Fibroblast of the aortic adventitia (primary cell): ENCODE measurements around the gene TPM2. TPM values are rescaled to one million over a fixed set of nuclear protein-coding genes. Genes with fewer than 3 reads are reported as not detected.
"Not testable (repeated sequence)": the region's sequence is repeated elsewhere in the genome, so short reads cannot be mapped to it uniquely, and the experiment has no call there.

Experiments
- DNase-seq: peaks from one replicate; pipeline ENCODE4 v3.0.0-alpha.2; 2010; ENCODE audit warnings: low read depth
- H3K4me3 ChIP-seq: 2 replicates; pipeline ENCODE4 v1.5.1; 2011; ENCODE audit warnings: low read depth, mild to moderate bottlenecking, control low read depth, low read length, moderate library complexity
- small RNA-seq: library from RNA; depleted of rRNA; stranded (forward); fragments of <200 nt; gene quantifications from one replicate; pipeline ENCODE3, GENCODE V24; 2012
- total RNA-seq: library from RNA; depleted of rRNA; stranded (reverse); fragments of >200 nt; gene quantifications from 2 replicates; pipeline ENCODE4 v1.2.3, GENCODE V29; 2012; ENCODE audit warnings: low replicate concordance
- TF ChIP-seq, protein P1 (sequence below): IDR thresholded peaks from 2 replicates; pipeline ENCODE4 v1.5.1; 2011; ENCODE audit warnings: mild to moderate bottlenecking, low read length, control low read depth, inconsistent platforms; ENCODE audit not compliant: insufficient read depth

Gene TPM2
- total RNA-seq, 1 donor: 484 TPM

DNA sequence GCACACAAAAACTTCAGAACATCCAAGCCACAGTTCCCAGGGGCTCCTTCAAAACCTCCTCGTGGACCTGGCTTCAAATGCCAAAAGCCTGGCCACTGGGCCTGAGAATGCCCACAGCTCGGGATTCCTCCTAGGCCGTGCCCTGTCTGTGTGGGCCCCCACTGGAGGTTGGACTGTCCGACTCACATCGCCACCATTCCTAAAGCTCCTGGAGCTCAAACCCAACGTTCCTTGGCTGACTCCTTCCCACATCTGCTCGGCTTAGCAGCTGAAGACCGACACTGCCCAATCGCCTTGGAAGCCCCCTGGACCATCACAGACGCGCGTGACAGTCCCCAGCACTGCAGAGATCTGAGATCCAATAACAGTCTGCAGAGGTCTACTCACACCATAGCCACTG, 46.7 kb downstream of the TPM2 start:
- TF ChIP-seq, protein P1, sequence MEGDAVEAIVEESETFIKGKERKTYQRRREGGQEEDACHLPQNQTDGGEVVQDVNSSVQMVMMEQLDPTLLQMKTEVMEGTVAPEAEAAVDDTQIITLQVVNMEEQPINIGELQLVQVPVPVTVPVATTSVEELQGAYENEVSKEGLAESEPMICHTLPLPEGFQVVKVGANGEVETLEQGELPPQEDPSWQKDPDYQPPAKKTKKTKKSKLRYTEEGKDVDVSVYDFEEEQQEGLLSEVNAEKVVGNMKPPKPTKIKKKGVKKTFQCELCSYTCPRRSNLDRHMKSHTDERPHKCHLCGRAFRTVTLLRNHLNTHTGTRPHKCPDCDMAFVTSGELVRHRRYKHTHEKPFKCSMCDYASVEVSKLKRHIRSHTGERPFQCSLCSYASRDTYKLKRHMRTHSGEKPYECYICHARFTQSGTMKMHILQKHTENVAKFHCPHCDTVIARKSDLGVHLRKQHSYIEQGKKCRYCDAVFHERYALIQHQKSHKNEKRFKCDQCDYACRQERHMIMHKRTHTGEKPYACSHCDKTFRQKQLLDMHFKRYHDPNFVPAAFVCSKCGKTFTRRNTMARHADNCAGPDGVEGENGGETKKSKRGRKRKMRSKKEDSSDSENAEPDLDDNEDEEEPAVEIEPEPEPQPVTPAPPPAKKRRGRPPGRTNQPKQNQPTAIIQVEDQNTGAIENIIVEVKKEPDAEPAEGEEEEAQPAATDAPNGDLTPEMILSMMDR: no peak
- no peak for DNase-seq
- H3K4me3 ChIP-seq: no peak overlapping the region

DNA sequence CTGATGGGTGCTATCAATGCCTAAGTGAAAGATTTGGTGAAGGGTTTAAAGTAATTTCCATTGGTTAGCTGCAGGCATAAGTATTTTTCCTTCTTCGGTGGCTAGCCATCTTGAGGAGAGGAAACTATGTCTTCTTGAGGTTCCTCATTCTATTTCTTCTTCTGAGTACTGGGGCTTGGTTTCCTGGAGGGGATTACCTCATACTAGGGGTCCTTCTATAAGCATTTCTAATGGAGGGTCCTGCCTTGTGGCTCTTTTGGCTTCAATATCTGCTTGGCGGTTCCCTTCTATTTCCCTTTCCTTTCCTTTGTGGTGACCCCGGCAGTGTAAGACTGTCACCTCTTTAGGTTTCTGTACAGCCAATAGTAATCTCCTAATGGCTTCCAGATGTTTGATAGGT, 48.2 kb downstream of the TPM2 start:
- DNase-seq: not testable (repeated sequence)

DNA sequence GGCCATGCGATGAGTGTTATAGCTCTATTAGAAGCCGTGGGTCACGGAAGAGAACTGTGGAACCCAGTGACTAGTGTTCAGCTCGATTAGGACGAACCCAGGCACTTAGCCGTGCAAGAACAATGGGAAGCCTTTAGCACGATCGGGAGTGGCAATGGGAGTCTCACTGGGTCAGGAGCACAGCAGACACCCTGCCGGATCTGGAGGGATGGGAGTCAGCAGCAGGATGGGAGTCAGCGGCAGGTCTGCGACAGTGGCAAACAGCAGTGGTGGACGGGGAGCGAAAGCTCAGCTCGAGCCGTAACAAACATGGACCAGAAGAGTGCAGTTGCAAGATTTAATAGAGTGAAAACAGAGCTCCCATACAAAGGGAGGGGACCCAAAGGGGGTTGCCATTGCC, 49.3 kb downstream of the TPM2 start:
- not testable (repeated sequence) for H3K4me3 ChIP-seq

More for the DNA sequence above, 48.2 kb downstream of the TPM2 start:
- H3K4me3 ChIP-seq: not testable (repeated sequence)

DNA sequence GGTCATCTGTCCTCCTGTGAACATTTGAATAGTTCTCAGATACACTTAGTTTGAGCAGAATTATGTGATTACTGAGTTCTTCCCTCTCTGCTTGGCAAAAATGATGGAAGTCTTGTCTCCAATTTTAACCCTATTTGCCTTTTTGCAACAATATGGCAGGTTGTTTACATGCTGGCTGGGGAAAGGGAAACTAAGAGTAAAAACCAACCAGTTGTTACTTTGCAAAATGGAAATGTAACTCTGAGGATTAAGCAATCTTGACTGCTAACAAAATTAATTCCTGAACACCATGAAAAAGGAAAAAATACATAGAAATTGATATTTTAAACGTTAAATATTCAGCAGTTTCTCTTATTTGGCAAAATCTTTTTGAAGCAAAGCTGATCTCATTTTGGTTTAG, 50.1 kb downstream of the TPM2 start:
- TF ChIP-seq, protein P1: no peak
- no peak overlapping the region for H3K4me3 ChIP-seq
- DNase-seq: no peak

More for the DNA sequence above, 49.3 kb downstream of the TPM2 start:
- DNase-seq: not testable (repeated sequence)

DNA sequence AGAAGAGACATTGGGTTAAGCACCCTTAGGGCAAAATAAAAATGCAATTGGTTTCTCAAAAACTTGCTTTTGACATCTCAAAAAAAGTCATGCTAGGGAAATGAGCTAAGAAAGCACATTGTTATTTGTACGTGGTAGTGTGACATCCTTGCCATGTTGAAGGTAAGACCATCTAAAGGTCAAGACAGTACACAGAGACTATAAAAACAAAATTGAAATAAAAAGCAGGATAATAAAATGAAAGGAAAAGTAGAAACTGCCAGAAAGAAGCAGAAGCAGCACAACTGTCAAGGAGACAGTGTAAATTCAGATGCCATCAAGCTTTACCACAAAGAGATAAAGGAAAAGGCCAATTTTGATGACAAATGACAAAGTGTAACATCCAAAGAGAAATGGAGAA, 50.5 kb downstream of the TPM2 start:
- DNase-seq, H3K4me3 ChIP-seq: not testable (repeated sequence)

DNA sequence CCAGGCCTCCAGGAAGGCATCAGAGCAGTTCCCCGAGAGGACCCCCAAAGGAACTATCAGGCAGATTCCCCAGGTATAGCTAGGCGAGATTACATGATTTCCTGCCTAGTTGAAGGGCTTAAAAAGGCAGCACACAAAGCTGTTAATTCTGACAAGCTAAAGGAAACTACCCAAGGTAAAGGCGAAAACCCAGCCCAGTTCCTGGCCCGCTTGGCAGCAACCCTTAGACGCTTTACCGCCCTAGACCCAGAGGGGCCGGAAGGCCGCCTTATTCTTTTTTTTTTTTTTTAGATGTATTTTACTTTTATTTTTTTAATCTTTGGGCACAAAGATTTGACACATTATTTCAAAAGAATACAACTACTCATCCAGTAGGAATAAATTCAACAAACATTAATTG, 51.0 kb downstream of the TPM2 start:
- not testable (repeated sequence) for DNase-seq, H3K4me3 ChIP-seq

DNA sequence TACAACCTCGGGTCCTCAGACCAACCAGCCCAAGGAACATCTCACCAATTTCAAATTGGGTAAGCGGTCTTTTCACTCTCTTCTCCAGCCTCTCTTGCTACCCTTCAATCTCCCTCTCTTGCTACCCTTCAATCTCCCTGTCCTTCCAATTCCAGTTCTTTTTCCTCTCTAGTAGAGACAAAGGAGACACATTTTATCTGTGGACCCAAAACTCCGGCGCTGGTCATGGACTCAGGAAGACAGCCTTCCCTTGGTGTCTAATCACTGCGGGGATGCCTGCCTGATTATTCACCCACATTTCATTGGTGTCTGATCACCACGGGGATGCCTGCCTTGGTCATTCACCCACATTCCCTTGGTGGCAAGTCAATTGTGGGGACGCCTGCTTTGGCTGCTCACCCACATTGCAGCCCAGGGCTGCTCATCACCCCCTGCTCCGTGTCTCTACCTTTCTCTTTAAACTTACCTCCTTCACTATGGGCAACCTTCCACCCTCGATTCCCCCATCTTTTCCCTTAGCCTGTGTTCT, 52.2 kb downstream of the TPM2 start:
- DNase-seq: not testable (repeated sequence)

DNA sequence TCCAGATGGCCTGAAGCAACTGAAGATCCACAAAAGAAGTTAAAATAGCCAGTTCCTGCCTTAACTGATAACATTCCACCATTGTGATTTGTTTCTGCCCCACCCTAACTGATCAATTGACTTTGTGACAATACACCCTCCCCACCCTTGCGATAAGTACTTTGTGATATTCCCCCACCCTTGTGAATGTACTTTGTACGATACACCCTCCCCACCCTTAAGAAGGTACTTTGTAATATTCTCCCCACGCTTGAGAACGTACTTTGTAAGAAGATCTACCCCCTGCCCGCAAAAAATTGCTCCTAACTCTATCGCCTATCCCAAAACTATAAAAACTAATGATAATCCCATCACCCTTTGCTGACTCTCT, 52.9 kb downstream of the TPM2 start:
- not testable (repeated sequence) for DNase-seq, H3K4me3 ChIP-seq

More for the DNA sequence above, 52.2 kb downstream of the TPM2 start:
- not testable (repeated sequence) for H3K4me3 ChIP-seq

DNA sequence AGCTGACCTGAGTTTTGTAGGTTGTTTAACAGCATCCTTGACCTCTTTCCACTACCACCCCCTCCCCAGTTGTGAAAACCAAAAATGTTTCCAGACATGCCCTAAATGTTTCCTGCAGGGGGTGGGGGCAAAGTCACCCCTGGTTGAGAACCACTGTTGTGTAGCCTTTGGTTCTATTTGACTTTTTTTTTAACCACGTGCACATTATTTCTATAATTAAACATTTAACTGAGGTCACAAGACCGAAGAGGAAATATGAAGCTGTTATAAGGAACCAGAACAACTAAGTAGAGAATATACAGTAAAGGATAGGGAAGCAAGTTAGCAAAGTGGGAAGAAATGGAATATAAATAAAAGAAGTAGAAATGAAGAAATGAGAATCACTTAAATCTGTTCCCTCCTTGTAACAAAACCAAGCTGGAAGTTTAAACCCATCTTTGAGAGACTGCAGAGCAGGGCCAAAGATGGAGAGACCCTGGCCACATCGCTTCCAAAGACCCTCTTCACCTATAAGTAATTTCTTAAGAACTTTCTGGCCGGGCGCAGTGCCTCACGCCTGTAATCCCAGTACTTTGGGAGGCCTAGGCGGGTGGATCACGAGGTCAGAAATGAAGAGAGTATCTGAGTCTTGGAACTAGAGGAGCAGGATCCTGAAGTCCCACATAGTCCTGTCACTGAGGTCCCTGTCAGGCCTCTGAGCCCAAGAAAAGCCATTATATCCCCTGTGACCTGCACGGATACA, 53.4 kb downstream of the TPM2 start:
- DNase-seq: no peak
- TF ChIP-seq, protein P1: no peak
- H3K4me3 ChIP-seq: no peak overlapping the region

DNA sequence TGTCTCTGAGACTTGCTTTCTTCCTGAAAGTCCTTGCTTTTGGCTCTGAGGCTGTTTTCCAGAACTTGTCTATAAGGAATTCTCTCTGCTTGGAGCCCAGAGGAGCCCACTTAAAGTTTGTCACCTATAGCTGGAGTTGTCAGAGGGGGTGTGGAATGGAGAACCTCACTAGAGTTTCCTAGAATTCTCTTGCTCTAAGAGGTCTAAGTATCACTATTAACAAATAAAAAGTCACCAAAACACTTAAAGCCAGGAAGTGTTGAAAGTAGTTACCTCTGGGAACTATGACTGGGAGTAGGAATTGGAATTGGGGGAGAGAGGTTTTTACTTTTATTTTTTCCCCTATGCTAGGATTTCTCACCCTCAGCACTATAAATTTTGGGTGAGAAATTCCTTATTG, 54.0 kb downstream of the TPM2 start:
- DNase-seq: no peak
- H3K4me3 ChIP-seq: no peak overlapping the region
- TF ChIP-seq, protein P1: no peak

Small RNA genes within 50 kb of the gene (small RNA-seq; reads per million reads assigned to genes)
- 1.3 reads per million, percentile 47 among the genes with 10 or more reads in this experiment for gene MIR6853
- not detected for gene RMRP
- not detected for gene RN7SL22P

Other genes with a start within 250 kb of the TPM2 start
- gene RUSC2, start 199.8 kb downstream of the TPM2 start, total RNA-seq: 19.2 and 32.9 TPM in 2 replicates
- 13.3 and 21.3 TPM in 2 replicates for gene TESK1, start 84.7 kb downstream of the TPM2 start, total RNA-seq
- gene CD72, start 71.5 kb downstream of the TPM2 start, total RNA-seq: 1.1 and 1.9 TPM in 2 replicates
- gene SIT1, start 39.0 kb downstream of the TPM2 start, total RNA-seq: 0.18 and 1.6 TPM in 2 replicates
- 966 and 30,763 TPM in 2 replicates for gene RMRP, start 31.9 kb downstream of the TPM2 start, total RNA-seq
- 6.1 and 10.9 TPM in 2 replicates for gene CCDC107, start 31.6 kb downstream of the TPM2 start, total RNA-seq
- gene ARHGEF39, start 24.7 kb downstream of the TPM2 start, total RNA-seq: 3.9 TPM in 1 of 2 replicates, not detected in the other
- gene CA9, start 16.0 kb downstream of the TPM2 start, total RNA-seq: 0.45 and 1.5 TPM in 2 replicates
- 287 and 513 TPM in 2 replicates for gene TLN1, start 42.3 kb upstream of the TPM2 start, total RNA-seq
- 56.1 and 68.3 TPM in 2 replicates for gene CREB3, start 42.7 kb upstream of the TPM2 start, total RNA-seq
- gene GBA2, start 59.3 kb upstream of the TPM2 start, total RNA-seq: 25.5 and 36.1 TPM in 2 replicates
- gene RGP1, start 59.4 kb upstream of the TPM2 start, total RNA-seq: 7.8 and 16.0 TPM in 2 replicates
- not detected in 2 replicates for gene MSMP, start 64.4 kb upstream of the TPM2 start, total RNA-seq
- gene NPR2, start 101.7 kb upstream of the TPM2 start, total RNA-seq: 17.1 and 21.4 TPM in 2 replicates
- gene SPAG8, start 122.3 kb upstream of the TPM2 start, total RNA-seq: 0.81 and 3.3 TPM in 2 replicates
- 24.9 and 32.6 TPM in 2 replicates for gene HINT2, start 125.1 kb upstream of the TPM2 start, total RNA-seq
- gene FAM221B, start 138.8 kb upstream of the TPM2 start, total RNA-seq: not detected in 2 replicates
- 1.9 and 2.8 TPM in 2 replicates for gene TMEM8B, start 139.3 kb upstream of the TPM2 start, total RNA-seq
- not detected in 2 replicates for gene OR13J1, start 180.5 kb upstream of the TPM2 start, total RNA-seq
- 0.81 TPM in 1 of 2 replicates, not detected in the other for gene HRCT1, start 216.3 kb upstream of the TPM2 start, total RNA-seq
- not detected in 2 replicates for gene SPAAR, start 219.6 kb upstream of the TPM2 start, total RNA-seq